CD14-positive monocyte (primary cell): ENCODE data around the gene GYS1. TPM values are rescaled to one million over a fixed set of nuclear protein-coding genes. Genes with fewer than 3 reads are reported as not detected.

Source experiments
- DNase-seq, 3 donors: peaks; one replicate each; pipeline ENCODE4 v3.0.0-alpha.2; 2011 to 2022
- H2AFZ ChIP-seq: 2 replicates; pipeline ENCODE4 v1.6.0; 2012; ENCODE audit warnings: mild to moderate bottlenecking, low read depth, low read length, inconsistent platforms; ENCODE audit not compliant: insufficient read depth, poor library complexity, severe bottlenecking
- H3K27ac ChIP-seq, 2 donors: 1 replicate in 1 of 2; 2 replicates in 1 of 2; pipeline ENCODE4 v1.5.1; 2012 to 2013; ENCODE audit warnings: low read length in 2 of 2, control low read depth in 1 of 2, inconsistent platforms in 1 of 2, low read depth in 1 of 2, mild to moderate bottlenecking in 1 of 2
- H3K27me3 ChIP-seq, 2 donors: one replicate each; pipeline versions ENCODE4 v1.6.0 to v1.6.1; 2011 to 2013; ENCODE audit warnings: low read length in 2 of 2; ENCODE audit not compliant: control insufficient read depth in 2 of 2, insufficient read depth in 2 of 2
- H3K36me3 ChIP-seq, 2 donors: replicated peaks in 1 of 2; 1 replicate in 1 of 2; 2 replicates in 1 of 2; pipeline versions ENCODE4 v1.5.1 to v1.6.1; 2012 to 2013; ENCODE audit warnings: low read length in 2 of 2, control low read depth in 1 of 2, inconsistent platforms in 1 of 2, mild to moderate bottlenecking in 1 of 2; ENCODE audit not compliant: insufficient read depth in 2 of 2, control insufficient read depth in 1 of 2
- H3K4me1 ChIP-seq, 2 donors: 1 replicate in 1 of 2; 2 replicates in 1 of 2; pipeline versions ENCODE4 v1.5.1 to v1.6.1; 2012 to 2013; ENCODE audit warnings: low read length in 2 of 2, control low read depth in 1 of 2, inconsistent platforms in 1 of 2, mild to moderate bottlenecking in 1 of 2, moderate library complexity in 1 of 2; ENCODE audit not compliant: insufficient read depth in 2 of 2, control insufficient read depth in 1 of 2
- H3K4me2 ChIP-seq: replicated peaks from 2 replicates; pipeline ENCODE3; 2012; ENCODE audit warnings: low read length, moderate library complexity, mild to moderate bottlenecking; ENCODE audit not compliant: poor library complexity, severe bottlenecking; ENCODE audit errors: extremely low read depth
- H3K4me3 ChIP-seq, 3 experiments: fragments of 200-600 bp in 1 of 3; sonication (generic) in 1 of 3; replicated peaks in 1 of 3; 1 replicate in 2 of 3; 2 replicates in 1 of 3; pipeline ENCODE4 v1.5.1; 2011 to 2013; ENCODE audit warnings: low read length in 3 of 3, mild to moderate bottlenecking in 3 of 3, control low read depth in 2 of 3, low read depth in 2 of 3, inconsistent platforms in 1 of 3, moderate library complexity in 1 of 3
- H3K79me2 ChIP-seq: 2 replicates; pipeline ENCODE4 v1.6.0; 2012; ENCODE audit warnings: mild to moderate bottlenecking, control low read depth, inconsistent platforms, low read length, moderate library complexity; ENCODE audit not compliant: insufficient read depth
- H3K9ac ChIP-seq: 2 replicates; pipeline ENCODE4 v1.6.0; 2017; ENCODE audit warnings: low read length, mild to moderate bottlenecking; ENCODE audit not compliant: insufficient read depth, poor library complexity, severe bottlenecking
- H3K9me3 ChIP-seq, 2 donors: replicated peaks in 1 of 2; 1 replicate in 1 of 2; 2 replicates in 1 of 2; pipeline versions ENCODE4 v1.5.1 to v1.6.1; 2012 to 2013; ENCODE audit warnings: low read length in 2 of 2, control low read depth in 1 of 2; ENCODE audit not compliant: control insufficient read depth in 1 of 2, insufficient read depth in 1 of 2
- H4K20me1 ChIP-seq: 2 replicates; pipeline ENCODE4 v1.6.0; 2012; ENCODE audit warnings: mild to moderate bottlenecking, low read length, control low read depth, moderate library complexity; ENCODE audit not compliant: insufficient read depth
- H3K27ac Mint-ChIP-seq, 7 donors: one replicate each; pipeline ENCODE4 v1.8.0; 2020; ENCODE audit warnings: mild to moderate bottlenecking in 7 of 7, mixed read lengths in 7 of 7, moderate library complexity in 6 of 7, inconsistent platforms in 2 of 7
- H3K27me3 Mint-ChIP-seq, 3 donors: one replicate each; pipeline ENCODE4 v1.8.0; 2021 to 2022; ENCODE audit warnings: low read depth in 3 of 3, mild to moderate bottlenecking in 3 of 3, mixed read lengths in 3 of 3, moderate library complexity in 3 of 3, inconsistent platforms in 1 of 3
- H3K36me3 Mint-ChIP-seq, 2 donors: one replicate each; pipeline ENCODE4 v1.8.0; 2020; ENCODE audit warnings: mixed read lengths in 2 of 2, inconsistent platforms in 1 of 2, mild to moderate bottlenecking in 1 of 2
- H3K4me1 Mint-ChIP-seq: one replicate; pipeline ENCODE4 v1.8.0; 2020; ENCODE audit warnings: mild to moderate bottlenecking, mixed read lengths
- H3K4me3 Mint-ChIP-seq, 2 donors: one replicate each; pipeline ENCODE4 v1.8.0; 2020; ENCODE audit warnings: mild to moderate bottlenecking in 2 of 2, mixed read lengths in 2 of 2, moderate library complexity in 1 of 2
- H3K9me3 Mint-ChIP-seq, 7 donors: one replicate each; pipeline ENCODE4 v1.8.0; 2020 to 2022; ENCODE audit warnings: mixed read lengths in 7 of 7, mild to moderate bottlenecking in 6 of 7, moderate library complexity in 6 of 7, inconsistent platforms in 2 of 7
- WGBS: methylation state at CpG from one replicate; pipeline ENCODE4 v1.1.5; 2013; ENCODE audit warnings: missing lambda C conversion rate; ENCODE audit not compliant: insufficient coverage; 5-methylcytosine and 5-hydroxymethylcytosine counted together
- intact Hi-C, 2 donors: fragments of 100-400 bp; cut with micrococcal nuclease; formaldehyde crosslinking; loops; one replicate each; pipeline versions ENCODE4 v1.15.0 to v1.15.1; 2023
- polyA plus RNA-seq, 3 donors: library from polyadenylated mRNA; depleted of rRNA in 1 of 3; unstranded in 2 of 3; stranded (reverse) in 1 of 3; fragments of 300-500 nt in 2 of 3; fragments of >200 nt in 1 of 3; fragmentation: Illumina TruSeq in 2 of 3; gene quantifications; 1 replicate in 2 of 3; 2 replicates in 1 of 3; pipeline ENCODE4 v1.2.3, GENCODE V29; 2012 to 2021
- TF ChIP-seq, protein P1 (sequence below): fragments of 200-600 bp; IDR thresholded peaks from one replicate; pipeline ENCODE4 v1.8.0; 2022; ENCODE audit warnings: antibody characterized with exemption, mild to moderate bottlenecking

GYS1 gene
- polyA plus RNA-seq, 3 donors, result 13.3 to 26.0 (median 21.3) TPM

DNA sequence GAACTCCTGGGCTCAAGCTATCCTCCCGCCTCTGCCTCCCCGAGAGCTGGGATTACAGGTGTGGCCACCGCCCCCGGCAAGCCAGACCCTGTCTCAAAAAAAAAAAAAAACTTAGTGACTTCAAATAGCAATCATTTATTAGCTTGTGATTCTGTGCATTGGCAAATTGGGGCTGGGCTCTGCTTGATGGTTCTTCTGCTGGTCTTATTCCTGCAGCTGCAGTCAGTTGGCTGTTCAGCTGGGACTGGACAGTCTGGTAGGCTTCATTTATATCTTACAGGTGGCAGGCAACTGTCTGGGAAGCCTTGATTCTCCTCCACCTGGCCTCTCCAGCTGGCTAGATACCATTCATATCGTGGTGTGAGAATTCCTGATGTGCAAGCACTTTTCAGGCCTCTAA, 52.2 kb downstream of the GYS1 start:
- Mint-ChIP-seq H3K4me1 (peaks cover 4% of the 10 kb centered on the region), H3K9me3 (peaks cover 0 to 18% (median 14%) of the 10 kb centered on the region in 7 donors), H3K27me3 (peaks cover 0 to 8% (median 6%) of the 10 kb centered on the region in 3 donors), H3K36me3 (no peaks in the 10 kb centered on the region), H3K27ac (no peak overlapping the region), H3K4me3 (no peak overlapping the region)
- H3K27ac ChIP-seq, result no peak overlapping the region
- H3K36me3 ChIP-seq, result no peaks in the 10 kb centered on the region
- no peak for DNase-seq
- TF ChIP-seq, protein P1, sequence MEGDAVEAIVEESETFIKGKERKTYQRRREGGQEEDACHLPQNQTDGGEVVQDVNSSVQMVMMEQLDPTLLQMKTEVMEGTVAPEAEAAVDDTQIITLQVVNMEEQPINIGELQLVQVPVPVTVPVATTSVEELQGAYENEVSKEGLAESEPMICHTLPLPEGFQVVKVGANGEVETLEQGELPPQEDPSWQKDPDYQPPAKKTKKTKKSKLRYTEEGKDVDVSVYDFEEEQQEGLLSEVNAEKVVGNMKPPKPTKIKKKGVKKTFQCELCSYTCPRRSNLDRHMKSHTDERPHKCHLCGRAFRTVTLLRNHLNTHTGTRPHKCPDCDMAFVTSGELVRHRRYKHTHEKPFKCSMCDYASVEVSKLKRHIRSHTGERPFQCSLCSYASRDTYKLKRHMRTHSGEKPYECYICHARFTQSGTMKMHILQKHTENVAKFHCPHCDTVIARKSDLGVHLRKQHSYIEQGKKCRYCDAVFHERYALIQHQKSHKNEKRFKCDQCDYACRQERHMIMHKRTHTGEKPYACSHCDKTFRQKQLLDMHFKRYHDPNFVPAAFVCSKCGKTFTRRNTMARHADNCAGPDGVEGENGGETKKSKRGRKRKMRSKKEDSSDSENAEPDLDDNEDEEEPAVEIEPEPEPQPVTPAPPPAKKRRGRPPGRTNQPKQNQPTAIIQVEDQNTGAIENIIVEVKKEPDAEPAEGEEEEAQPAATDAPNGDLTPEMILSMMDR, result no peak
- no peak overlapping the region for H3K4me3 ChIP-seq
- H2AFZ ChIP-seq, result no peak overlapping the region
- H3K4me1 ChIP-seq, result peaks cover 0 to 4% of the 10 kb centered on the region in 2 donors
- peaks cover 4 to 11% of the 10 kb centered on the region in 2 donors for H3K9me3 ChIP-seq
- H3K79me2 ChIP-seq, result no peaks in the 10 kb centered on the region
- H3K27me3 ChIP-seq, result no peaks in the 10 kb centered on the region
- no peak overlapping the region for H3K9ac ChIP-seq
- no peak overlapping the region for H3K4me2 ChIP-seq
- no peaks in the 10 kb centered on the region for H4K20me1 ChIP-seq
- WGBS, result 94% methylated on average over 2 of the region's 5 CpGs
- intact Hi-C loops, result no loop called here

DNA sequence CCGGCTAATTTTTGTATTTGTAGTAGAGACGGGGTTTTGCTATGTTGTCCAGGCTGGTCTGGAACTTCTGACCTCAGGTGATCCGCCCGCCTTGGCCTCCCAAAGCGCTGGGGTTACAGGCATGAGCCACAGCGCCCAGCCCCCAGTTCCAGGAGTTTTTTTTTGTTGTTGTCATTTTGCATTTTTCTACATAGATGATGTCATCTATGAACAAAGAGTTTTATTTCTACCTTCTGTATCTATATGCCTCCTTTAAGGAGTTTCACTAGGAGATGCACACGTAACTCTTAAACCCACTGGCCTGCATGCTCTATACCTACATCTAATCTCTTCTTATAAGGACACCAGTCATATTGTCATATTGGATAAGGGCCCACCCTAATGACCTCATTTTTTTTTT, 54.9 kb downstream of the GYS1 start:
- Histone ChIP-seq H3K4me3 (no peak overlapping the region), H3K4me1 (peaks cover 6 to 14% of the 10 kb centered on the region in 2 donors), H3K9me3 (peaks cover 4 to 11% of the 10 kb centered on the region in 2 donors), H3K79me2 (no peaks in the 10 kb centered on the region), H3K27me3 (peaks cover 3 to 12% of the 10 kb centered on the region in 2 donors), H3K9ac (no peak overlapping the region), H3K27ac (no peak overlapping the region), H4K20me1 (no peaks in the 10 kb centered on the region), H2AFZ (no peak overlapping the region), H3K4me2 (no peak overlapping the region), H3K36me3 (no peaks in the 10 kb centered on the region)
- peaks cover 11% of the 10 kb centered on the region for H3K4me1 Mint-ChIP-seq
- H3K27ac Mint-ChIP-seq, result no peak overlapping the region
- TF ChIP-seq, protein P1, result no peak
- H3K27me3 Mint-ChIP-seq, result peaks cover 18 to 22% (median 20%) of the 10 kb centered on the region in 3 donors
- no peak for DNase-seq
- 88% methylated on average over 2 of the region's 7 CpGs for WGBS
- H3K9me3 Mint-ChIP-seq, result peaks cover 0 to 22% (median 14%) of the 10 kb centered on the region in 7 donors
- no peak overlapping the region for H3K4me3 Mint-ChIP-seq
- no peaks in the 10 kb centered on the region for H3K36me3 Mint-ChIP-seq
- intact Hi-C loops, result no loop called here
